SU-DHL-6 (cell line): ENCODE data around the gene WWTR1.

Experiments used
- CTCF ChIP-seq: fragments of 200-600 bp; sonication (generic); IDR thresholded peaks from one replicate; pipeline ENCODE4 v1.5.1; 2017; ENCODE audit warnings: antibody characterized with exemption, mild to moderate bottlenecking, low read length, moderate library complexity; ENCODE audit not compliant: insufficient read depth, poor library complexity, severe bottlenecking
- EZH2phosphoT487 ChIP-seq: fragments of 200-600 bp; sonication (generic), shearing (Covaris generic); conservative IDR thresholded peaks from 2 replicates; pipeline ENCODE4 v1.6.1; 2018; ENCODE audit warnings: mild to moderate bottlenecking, antibody characterized with exemption, low read length, moderate library complexity, mixed read lengths

DNA sequence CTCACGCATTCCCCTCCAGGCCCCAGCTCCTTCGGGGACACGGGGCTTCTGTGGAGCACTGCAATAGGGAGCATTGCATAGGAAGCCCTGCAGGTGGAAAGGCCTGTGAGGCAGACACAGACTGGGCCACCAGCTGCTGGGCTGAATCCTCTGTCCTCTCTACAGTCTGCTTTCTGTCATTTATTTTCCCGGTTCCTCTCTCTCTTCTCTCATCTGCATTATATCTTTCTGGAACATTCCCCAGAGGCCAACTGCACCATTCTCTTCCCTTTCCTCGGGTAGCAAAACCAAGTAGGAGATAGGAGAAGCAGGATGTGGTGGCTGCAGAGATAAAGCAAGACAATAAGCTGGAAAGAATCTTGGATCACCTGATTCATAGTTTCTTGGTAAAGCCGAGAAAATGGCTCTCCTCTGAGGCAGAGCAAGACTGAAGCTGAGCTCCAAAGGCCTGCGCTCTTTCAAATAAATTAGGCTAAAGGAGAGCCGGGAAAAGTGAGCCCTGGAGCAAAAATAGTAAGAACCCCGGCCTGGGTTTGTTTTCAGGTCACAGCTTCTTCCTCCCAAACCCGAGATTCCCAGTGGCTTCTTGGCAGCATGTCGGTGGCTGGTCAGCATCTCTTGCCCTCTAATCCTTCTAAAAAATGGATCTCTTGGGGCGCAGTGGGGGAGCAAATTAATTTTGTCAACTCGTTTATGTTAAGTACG lies 178.1 kb downstream of the WWTR1 start:
- TF ChIP-seq CTCF (no peak), EZH2phosphoT487 (no peak)
